Hepatocyte (in vitro differentiated cells): Measurements from ENCODE around the gene ERICH2. TPM values are rescaled to one million over a fixed set of nuclear protein-coding genes. Genes with fewer than 3 reads are reported as not detected.

Experiments
- DNase-seq: peaks from one replicate; pipeline ENCODE4 v3.0.0-alpha.2; 2016; ENCODE audit warnings: low spot score
- H2AFZ ChIP-seq: fragments of 200-600 bp; sonication (generic); 2 replicates; pipeline ENCODE4 v1.6.0; 2016; ENCODE audit warnings: antibody characterized with exemption, mild to moderate bottlenecking
- H3K27ac ChIP-seq: fragments of 200-600 bp; sonication (generic); 2 replicates; pipeline ENCODE4 v1.5.1; 2016; ENCODE audit warnings: mild to moderate bottlenecking
- H3K27me3 ChIP-seq: fragments of 200-600 bp; sonication (generic); 2 replicates; pipeline ENCODE4 v1.6.1; 2016
- H3K36me3 ChIP-seq: fragments of 200-600 bp; sonication (generic); replicated peaks from 2 replicates; pipeline ENCODE4 v1.5.1; 2016; ENCODE audit warnings: low read depth; ENCODE audit not compliant: insufficient read depth
- H3K4me1 ChIP-seq: fragments of 200-600 bp; sonication (generic); 2 replicates; pipeline ENCODE4 v1.5.1; 2016; ENCODE audit warnings: mild to moderate bottlenecking, moderate library complexity; ENCODE audit not compliant: insufficient read depth
- H3K4me2 ChIP-seq: fragments of 200-600 bp; sonication (generic); 2 replicates; pipeline ENCODE4 v1.6.0; 2016
- H3K4me3 ChIP-seq: fragments of 200-600 bp; sonication (generic); 2 replicates; pipeline ENCODE4 v1.5.1; 2016; ENCODE audit warnings: mild to moderate bottlenecking
- H3K79me2 ChIP-seq: fragments of 200-600 bp; sonication (generic); 2 replicates; pipeline ENCODE4 v1.6.0; 2017; ENCODE audit warnings: mild to moderate bottlenecking
- H3K9me2 ChIP-seq: fragments of 200-600 bp; sonication (generic); replicated peaks from 2 replicates; pipeline ENCODE4 v1.6.0; 2017; ENCODE audit warnings: mild to moderate bottlenecking; ENCODE audit not compliant: insufficient read depth
- H3K9me3 ChIP-seq: fragments of 200-600 bp; sonication (generic); 2 replicates; pipeline ENCODE4 v1.5.1; 2016; ENCODE audit warnings: low read depth, mild to moderate bottlenecking
- H4K20me1 ChIP-seq: fragments of 200-600 bp; sonication (generic); 2 replicates; pipeline ENCODE4 v1.6.0; 2016; ENCODE audit warnings: mild to moderate bottlenecking; ENCODE audit not compliant: insufficient read depth, poor library complexity, severe bottlenecking
- CTCF ChIP-seq: fragments of 200-600 bp; sonication (generic); IDR thresholded peaks from 2 replicates; pipeline ENCODE4 v1.5.1; 2016; ENCODE audit warnings: antibody characterized with exemption, mild to moderate bottlenecking; ENCODE audit not compliant: poor library complexity
- EZH2 ChIP-seq: fragments of 200-600 bp; sonication (generic); IDR thresholded peaks from 2 replicates; pipeline ENCODE4 v1.6.1; 2016; ENCODE audit warnings: antibody characterized with exemption, mild to moderate bottlenecking, borderline replicate concordance
- EZH2phosphoT487 ChIP-seq: fragments of 200-600 bp; sonication (generic); IDR thresholded peaks from one replicate; pipeline ENCODE4 v1.6.1; 2018; ENCODE audit warnings: antibody characterized with exemption, mild to moderate bottlenecking, low read depth, moderate library complexity; ENCODE audit not compliant: unreplicated experiment, severe bottlenecking
- WGBS: methylation state at CpG from one replicate; pipeline ENCODE4 v1.1.6; 2016; ENCODE audit warnings: low lambda C conversion rate; ENCODE audit errors: missing lambda C conversion rate; 5-methylcytosine and 5-hydroxymethylcytosine counted together
- polyA plus RNA-seq: library from polyadenylated mRNA; unstranded; fragments of >200 nt; fragmentation: Nextera tagmentation; extraction: Ambion mirVana; gene quantifications from 2 replicates; pipeline ENCODE4 v1.2.1, GENCODE V29; 2016
- total RNA-seq: library from RNA; depleted of rRNA; stranded (reverse); fragments of >200 nt; gene quantifications from 2 replicates; pipeline ENCODE4 v1.2.3, GENCODE V29; 2014

Gene ERICH2
- total and polyA plus RNA-seq, 2 experiments from 2014 or later: 1.9 TPM; not detected in 1

- H3K4me1 ChIP-seq: peaks cover 30% of the 10 kb centered on the region
- H3K36me3 ChIP-seq: no peaks in the 10 kb centered on the region
- no peaks in the 10 kb centered on the region for H3K79me2 ChIP-seq
- no peak for DNase-seq
- TF ChIP-seq CTCF (no peak), EZH2 (peak; percentile 6), EZH2phosphoT487 (peak; percentile 39)
- H3K4me2 ChIP-seq: peak overlapping the region; percentile 82
- WGBS: 7% methylated on average over 59 of the region's 61 CpGs
- no peaks in the 10 kb centered on the region for H3K9me3 ChIP-seq
- no peaks in the 10 kb centered on the region for H3K9me2 ChIP-seq
- no peaks in the 10 kb centered on the region for H4K20me1 ChIP-seq
- no peak overlapping the region for H2AFZ ChIP-seq
- no peak overlapping the region for H3K27ac ChIP-seq
- peaks cover 94% of the 10 kb centered on the region for H3K27me3 ChIP-seq
- H3K4me3 ChIP-seq: no peak overlapping the region
Measured at GRCh38 chr2:170823088-170823897, 53.1 kb downstream of the ERICH2 start.

GRCh38 chr2:170823898-170824215 lies 53.7 kb downstream of the ERICH2 start:
- Histone ChIP-seq H3K27ac (no peak overlapping the region), H3K27me3 (peaks cover 90% of the 10 kb centered on the region), H2AFZ (no peak overlapping the region), H3K4me1 (peaks cover 25% of the 10 kb centered on the region), H4K20me1 (no peaks in the 10 kb centered on the region), H3K4me3 (no peak overlapping the region), H3K79me2 (no peaks in the 10 kb centered on the region), H3K9me3 (no peaks in the 10 kb centered on the region), H3K36me3 (no peaks in the 10 kb centered on the region), H3K9me2 (no peaks in the 10 kb centered on the region), H3K4me2 (peak overlapping the region; percentile 82)
- TF ChIP-seq CTCF (no peak), EZH2phosphoT487 (peak; percentile 11)
- DNase-seq: no peak
- WGBS: 21% methylated on average over 11 of the region's 11 CpGs

GRCh38 chr2:170824526-170825015 lies 54.4 kb downstream of the ERICH2 start:
- H3K4me2 ChIP-seq: no peak overlapping the region
- no peak for TF ChIP-seq CTCF
- TF ChIP-seq EZH2: no peak
- no peak for TF ChIP-seq EZH2phosphoT487
- H2AFZ ChIP-seq: no peak overlapping the region
- no peaks in the 10 kb centered on the region for H3K9me2 ChIP-seq
- no peak for DNase-seq
- no peak overlapping the region for H3K27ac ChIP-seq
- H3K4me3 ChIP-seq: no peak overlapping the region
- peaks cover 25% of the 10 kb centered on the region for H3K4me1 ChIP-seq
- H3K79me2 ChIP-seq: no peaks in the 10 kb centered on the region
- H3K9me3 ChIP-seq: no peaks in the 10 kb centered on the region
- no peaks in the 10 kb centered on the region for H3K36me3 ChIP-seq
- 72% methylated on average over 2 of the region's 2 CpGs for WGBS
- peaks cover 90% of the 10 kb centered on the region for H3K27me3 ChIP-seq
- H4K20me1 ChIP-seq: no peaks in the 10 kb centered on the region
